ENCODE data around the gene ZNF101. TPM values are rescaled to one million over a fixed set of nuclear protein-coding genes. Genes with fewer than 3 reads are reported as not detected.

ZNF101 gene
- total RNA-seq, 4 donors from 2014 or later: 0.39 to 9.7 (median 2.5) TPM

GRCh38 chr19:19630062-19630414 is 38.6 kb upstream of the ZNF101 start:
- peaks cover 15 to 29% (median 24%) of the 10 kb centered on the region in 3 donors for H3K27me3 ChIP-seq
- no peak overlapping the region for H3K4me3 ChIP-seq
- no peaks in the 10 kb centered on the region for H3K4me1 ChIP-seq
- intact Hi-C loops (cut with DNase I; ENCODE audit: low total_unique reads) (no loop called here), in situ Hi-C loops (cut with MboI; ENCODE audit: low sequenced_read_pairs in 4 of 4) (no loop called here)
- no peaks in the 10 kb centered on the region for H3K36me3 ChIP-seq
- H3K9me3 ChIP-seq: no peaks in the 10 kb centered on the region
- no peak for TF ChIP-seq POLR2A (IDR thresholded peaks at IDR 0.05)
- TF ChIP-seq CTCF (IDR thresholded peaks at IDR 0.05 in 4 of 5, conservative IDR thresholded peaks at IDR 0.05 in 1 of 5): no peak
- no peak for ATAC-seq
- no peak overlapping the region for H3K27ac ChIP-seq
- no peak for DNase-seq

DNA sequence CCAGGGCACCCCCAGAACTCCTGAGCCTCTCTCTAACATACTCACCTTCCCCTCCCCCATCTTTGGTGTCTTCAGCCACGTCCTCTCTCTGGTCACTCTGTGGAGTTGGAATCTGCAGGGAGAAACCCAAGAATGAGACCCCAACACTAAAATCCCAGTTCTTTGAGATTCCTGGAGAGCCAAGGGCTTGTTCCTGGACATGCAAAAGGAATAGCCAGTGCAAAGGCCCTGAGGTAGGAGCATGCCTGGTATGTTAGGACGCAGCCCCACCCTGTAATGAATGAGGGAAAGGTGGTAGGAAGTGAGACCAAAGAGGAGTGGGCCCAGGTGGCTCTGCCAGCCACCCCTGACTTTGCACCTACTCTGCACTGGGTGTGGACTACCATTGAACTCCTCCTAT is 38.2 kb upstream of the ZNF101 start:
- intact Hi-C loops (cut with DNase I; ENCODE audit: low total_unique reads): no loop called here
- in situ Hi-C loops (cut with MboI; ENCODE audit: low sequenced_read_pairs in 4 of 4): no loop called here
- ATAC-seq (no peak), DNase-seq (no peak)
- Histone ChIP-seq H3K36me3 (no peaks in the 10 kb centered on the region), H3K4me3 (no peak overlapping the region), H3K4me1 (no peaks in the 10 kb centered on the region), H3K9me3 (no peaks in the 10 kb centered on the region), H3K27ac (no peak overlapping the region), H3K27me3 (peaks cover 15 to 29% (median 24%) of the 10 kb centered on the region in 3 donors)
- TF ChIP-seq CTCF (IDR thresholded peaks at IDR 0.05 in 4 of 5, conservative IDR thresholded peaks at IDR 0.05 in 1 of 5) (no peak), POLR2A (IDR thresholded peaks at IDR 0.05) (no peak)

- no peaks in the 10 kb centered on the region for H3K36me3 ChIP-seq
- in situ Hi-C loops (cut with MboI; ENCODE audit: low sequenced_read_pairs in 4 of 4): no loop called here
- TF ChIP-seq POLR2A (IDR thresholded peaks at IDR 0.05): no peak
- no peak for TF ChIP-seq CTCF (IDR thresholded peaks at IDR 0.05 in 4 of 5, conservative IDR thresholded peaks at IDR 0.05 in 1 of 5)
Observed at GRCh38 chr19:19631346-19631745, 37.3 kb upstream of the ZNF101 start.

GRCh38 chr19:19632661-19633060 is 36.0 kb upstream of the ZNF101 start:
- no peaks in the 10 kb centered on the region for H3K36me3 ChIP-seq
- no peak for TF ChIP-seq POLR2A (IDR thresholded peaks at IDR 0.05)
- no peak for TF ChIP-seq CTCF (IDR thresholded peaks at IDR 0.05 in 4 of 5, conservative IDR thresholded peaks at IDR 0.05 in 1 of 5)
- intact Hi-C loops (cut with DNase I; ENCODE audit: low total_unique reads): no loop called here

More at GRCh38 chr19:19631346-19631745, 37.3 kb upstream of the ZNF101 start:
- Histone ChIP-seq H3K27ac (no peak overlapping the region), H3K27me3 (peaks cover 15 to 26% (median 24%) of the 10 kb centered on the region in 3 donors), H3K9me3 (no peaks in the 10 kb centered on the region), H3K4me3 (no peak overlapping the region), H3K4me1 (no peaks in the 10 kb centered on the region)
- DNase-seq: no peak
- no peak for ATAC-seq
- intact Hi-C loops (cut with DNase I; ENCODE audit: low total_unique reads): no loop called here

More at GRCh38 chr19:19632661-19633060, 36.0 kb upstream of the ZNF101 start:
- in situ Hi-C loops (cut with MboI; ENCODE audit: low sequenced_read_pairs in 4 of 4): no loop called here
- no peak overlapping the region for H3K27ac ChIP-seq
- no peaks in the 10 kb centered on the region for H3K4me1 ChIP-seq
- ATAC-seq: no peak
- peaks cover 11 to 13% (median 13%) of the 10 kb centered on the region in 3 donors for H3K27me3 ChIP-seq
- DNase-seq: no peak
- no peaks in the 10 kb centered on the region for H3K9me3 ChIP-seq
- H3K4me3 ChIP-seq: no peak overlapping the region

All from gastrocnemius medialis (tissue), 4 donors.